Ishikawa (cell line): ENCODE data around the gene ATP2A2.

Experiments
- CEBPB ChIP-seq: IDR thresholded peaks from 2 replicates; pipeline ENCODE4 v1.6.1; 2012
- CREB1 ChIP-seq: IDR thresholded peaks from 2 replicates; pipeline ENCODE4 v1.6.1; 2012; ENCODE audit warnings: low read depth
- EGR1 ChIP-seq: IDR thresholded peaks from 2 replicates; pipeline ENCODE4 v1.6.1; 2012
- EP300 ChIP-seq: IDR thresholded peaks from 2 replicates; pipeline ENCODE4 v1.6.1; 2012; ENCODE audit warnings: borderline replicate concordance
- FOXM1 ChIP-seq: IDR thresholded peaks from 2 replicates; pipeline ENCODE4 v1.6.1; 2012; ENCODE audit warnings: low read depth, borderline replicate concordance
- MAX ChIP-seq: IDR thresholded peaks from 2 replicates; pipeline ENCODE4 v1.6.1; 2012
- NFIC ChIP-seq: IDR thresholded peaks from 2 replicates; pipeline ENCODE4 v1.6.1; 2012
- RAD21 ChIP-seq: IDR thresholded peaks from 2 replicates; pipeline ENCODE4 v1.6.1; 2012; ENCODE audit warnings: low read depth
- REST ChIP-seq: IDR thresholded peaks from 2 replicates; pipeline ENCODE4 v1.6.1; 2012; ENCODE audit warnings: low read depth, mild to moderate bottlenecking
- TAF1 ChIP-seq: IDR thresholded peaks from 2 replicates; pipeline ENCODE4 v1.6.1; 2012; ENCODE audit warnings: low read depth, mild to moderate bottlenecking
- TCF12 ChIP-seq: IDR thresholded peaks from 2 replicates; pipeline ENCODE4 v1.6.1; 2012; ENCODE audit warnings: low read depth
- TEAD4 ChIP-seq: IDR thresholded peaks from 2 replicates; pipeline ENCODE4 v1.6.1; 2012
- USF1 ChIP-seq: IDR thresholded peaks from 2 replicates; pipeline ENCODE4 v1.6.1; 2012
- YY1 ChIP-seq: IDR thresholded peaks from 2 replicates; pipeline ENCODE4 v1.6.1; 2012; ENCODE audit warnings: low read depth
- ZBTB7A ChIP-seq: IDR thresholded peaks from 2 replicates; pipeline ENCODE4 v1.6.1; 2012; ENCODE audit warnings: low read depth

Gene ATP2A2

GRCh38 chr12:110345176-110345661 lies 64.2 kb downstream of the ATP2A2 start:
- TF ChIP-seq TEAD4 (peak; percentile 63), USF1 (peak; percentile 38; the same call in 1 of the 2 replicates), ZBTB7A (no peak), NFIC (0 out of 2 replicates have a peak, but pooled peaks have one; percentile 37), REST (no peak), CEBPB (peak; percentile 98), CREB1 (peak; percentile 66), TAF1 (no peak; the same call in 1 of the 2 replicates), EGR1 (no peak; the same call in 1 of the 2 replicates), EP300 (peak; percentile 63; the same call in 1 of the 2 replicates), MAX (peak; percentile 88), YY1 (peak; percentile 67), FOXM1 (peak; percentile 63; the same call in 1 of the 2 replicates), RAD21 (peak; percentile 18; the same call in 1 of the 2 replicates), TCF12 (peak; percentile 77)

GRCh38 chr12:110345963-110346362 lies 64.9 kb downstream of the ATP2A2 start:
- TF ChIP-seq EP300 (no peak), RAD21 (no peak), ZBTB7A (no peak), TAF1 (no peak), TCF12 (no peak), EGR1 (no peak), CREB1 (no peak), REST (no peak), FOXM1 (no peak), MAX (no peak), USF1 (no peak), NFIC (no peak), TEAD4 (no peak), YY1 (no peak), CEBPB (no peak)

- TF ChIP-seq CREB1: no peak
- TF ChIP-seq RAD21: no peak
- no peak for TF ChIP-seq TCF12
- TF ChIP-seq FOXM1: no peak
These were observed 66.7 kb downstream of the ATP2A2 start for GRCh38 chr12:110347767-110348166.

- TF ChIP-seq TCF12: no peak
- TF ChIP-seq EGR1: no peak
- no peak for TF ChIP-seq RAD21
These were observed 67.5 kb downstream of the ATP2A2 start for GRCh38 chr12:110348431-110349059.

GRCh38 chr12:110349096-110349495 lies 68.0 kb downstream of the ATP2A2 start:
- TF ChIP-seq YY1: no peak

GRCh38 chr12:110349514-110350151 lies 68.6 kb downstream of the ATP2A2 start:
- TF ChIP-seq CREB1 (no peak), EGR1 (no peak), USF1 (no peak), NFIC (no peak), CEBPB (no peak), TCF12 (no peak), MAX (no peak), REST (no peak), TAF1 (no peak), RAD21 (no peak), TEAD4 (no peak)
